AG04450 (cell line): Measurements from ENCODE around the gene CLEC3B. TPM values are rescaled to one million over a fixed set of nuclear protein-coding genes. Genes with fewer than 3 reads are reported as not detected.
A peak's percentile ranks its signal among the peaks of the same experiment; 100 is the strongest.
"Not testable (repeated sequence)": the region's sequence is repeated elsewhere in the genome, so short reads cannot be mapped to it uniquely, and the experiment has no call there.

Source experiments
- CTCF ChIA-PET: fragments of 300-600, 350-600 bp; formaldehyde crosslinking; extraction: SDS; loops from one replicate; lab custom pipeline; 2022; ENCODE audit warnings: antibody characterized with exemption, inconsistent platforms; lab: Charles Lee
- POLR2A ChIA-PET: fragments of 350-600 bp; formaldehyde crosslinking; extraction: SDS; loops from one replicate; lab custom pipeline; 2021; ENCODE audit warnings: antibody characterized with exemption, inconsistent platforms; lab: Yijun Ruan, JAX
- DNase-seq: peaks from one replicate; pipeline ENCODE4 v3.0.0-alpha.2; 2011; ENCODE audit warnings: low read depth, low spot score
- H3K27ac ChIP-seq: one replicate; pipeline ENCODE4 v1.5.1; 2012; ENCODE audit warnings: low read depth, low read length, control low read depth
- H3K27me3 ChIP-seq: one replicate; pipeline ENCODE4 v1.6.0; 2012; ENCODE audit warnings: low read length; ENCODE audit not compliant: control insufficient read depth, insufficient read depth
- H3K4me3 ChIP-seq: 2 replicates; pipeline ENCODE4 v1.5.1; 2011; ENCODE audit warnings: mild to moderate bottlenecking, low read depth, low read length, control low read depth
- H3K9me3 ChIP-seq: 2 replicates; pipeline ENCODE4 v1.5.1; 2012; ENCODE audit warnings: low read length; ENCODE audit not compliant: control insufficient read depth, insufficient read depth
- CTCF ChIP-seq: IDR thresholded peaks from 2 replicates; pipeline ENCODE4 v1.5.1; 2011; ENCODE audit warnings: low read depth, low read length, control low read depth, inconsistent platforms
- polyA plus RNA-seq: library from polyadenylated mRNA; depleted of rRNA; stranded (reverse); fragments of >200 nt; gene quantifications from 2 replicates; pipeline ENCODE4 v1.2.3, GENCODE V29; 2011

The CLEC3B gene
- polyA plus RNA-seq, 1 experiment = 4.3 TPM

- DNase-seq = peak; percentile 66
- CTCF ChIA-PET = interaction anchor here (0.6 to 12.2 kb wide), 15 partner anchors 10 to 463 kb away, joined by 3 to 287 read pairs (median 4); partner anchors contain the start of gene TMEM158
These were observed 17.7 kb downstream of the CLEC3B start for GRCh38 chr3:45043728-45044299.

GRCh38 chr3:45048244-45048643 is 22.1 kb downstream of the CLEC3B start:
- DNase-seq = no peak
- no peak overlapping the region for H3K27ac ChIP-seq

More at GRCh38 chr3:45043728-45044299, 17.7 kb downstream of the CLEC3B start:
- TF ChIP-seq CTCF = peak; percentile 52
- Histone ChIP-seq H3K4me3 (no peak overlapping the region), H3K9me3 (no peaks in the 10 kb centered on the region), H3K27me3 (no peaks in the 10 kb centered on the region), H3K27ac (peak overlapping the region; percentile 66)
- POLR2A ChIA-PET = interaction anchor here (0.5 to 0.7 kb wide), 2 partner anchors 38 to 181 kb away, joined by 3 to 7 read pairs; no protein-coding TSS in a partner anchor

GRCh38 chr3:45049807-45050206 is 23.7 kb downstream of the CLEC3B start:
- Histone ChIP-seq H3K9me3 (no peaks in the 10 kb centered on the region), H3K4me3 (no peak overlapping the region), H3K27ac (no peak overlapping the region), H3K27me3 (no peaks in the 10 kb centered on the region)
- no peak for TF ChIP-seq CTCF
- POLR2A ChIA-PET = no interaction called here
- no peak for DNase-seq
- CTCF ChIA-PET = no interaction called here

More at GRCh38 chr3:45048244-45048643, 22.1 kb downstream of the CLEC3B start:
- Histone ChIP-seq H3K27me3 (no peaks in the 10 kb centered on the region), H3K4me3 (no peak overlapping the region), H3K9me3 (no peaks in the 10 kb centered on the region)
- POLR2A ChIA-PET = no interaction called here
- no peak for TF ChIP-seq CTCF
- CTCF ChIA-PET = interaction anchor here (1.0 to 1.3 kb wide), 3 partner anchors 8 to 451 kb away, joined by 3 to 5 read pairs (median 5); no protein-coding TSS in a partner anchor

- CTCF ChIA-PET = no interaction called here
These were observed 25.6 kb downstream of the CLEC3B start for GRCh38 chr3:45051685-45052084.

GRCh38 chr3:45053805-45054195 is 27.7 kb downstream of the CLEC3B start:
- H3K9me3 ChIP-seq, H3K27me3 ChIP-seq, DNase-seq, H3K4me3 ChIP-seq: not testable (repeated sequence)
- CTCF ChIA-PET = interaction anchor here (0.8 to 4.7 kb wide), 5 partner anchors 10 to 454 kb away, joined by 3 to 29 read pairs (median 3); no protein-coding TSS in a partner anchor
- POLR2A ChIA-PET = interaction anchor here (2.3 kb wide), 1 partner anchor 31 kb away, joined by 10 read pairs; no protein-coding TSS in a partner anchor
- peak overlapping the region; percentile 78 for H3K27ac ChIP-seq

More at GRCh38 chr3:45051685-45052084, 25.6 kb downstream of the CLEC3B start:
- POLR2A ChIA-PET = no interaction called here
- H3K27ac ChIP-seq = no peak overlapping the region
- no peak overlapping the region for H3K4me3 ChIP-seq
- no peaks in the 10 kb centered on the region for H3K27me3 ChIP-seq
- no peak for TF ChIP-seq CTCF
- DNase-seq = no peak
- no peaks in the 10 kb centered on the region for H3K9me3 ChIP-seq
